NOMO-1 (cell line): ENCODE measurements around the gene SPNS1.
"Not testable (repeated sequence)": the region's sequence is repeated elsewhere in the genome, so short reads cannot be mapped to it uniquely, and the experiment has no call there.

Experiments used
- DNase-seq, 2 experiments: peaks; one replicate each; lab custom pipeline; 2025; ENCODE audit not compliant: unreplicated experiment in 2 of 2; lab: John Stamatoyannopoulos, UW

SPNS1 gene

GRCh38 chr16:28974437-28975157 lies at the start of gene SPNS1:
TSS of gene SPNS1 (plus strand) at chr16:28974778. CDS start at chr16:28975152, 374 bp downstream.
- peak; percentile 90 to 94 for DNase-seq

- DNase-seq, result peak; percentile 82 to 85
Measured at GRCh38 chr16:28925386-28926228, 49.0 kb upstream of the SPNS1 start.

- DNase-seq, result not testable (repeated sequence)
Measured at GRCh38 chr16:28926284-28926683, 48.3 kb upstream of the SPNS1 start.

GRCh38 chr16:28927815-28928214 lies 46.8 kb upstream of the SPNS1 start:
- no peak for DNase-seq

- DNase-seq, result no peak
Measured at GRCh38 chr16:28930203-28930602, 44.4 kb upstream of the SPNS1 start.

- peak; percentile 8 to 14 for DNase-seq
Measured at GRCh38 chr16:28930652-28931051, 43.9 kb upstream of the SPNS1 start.

GRCh38 chr16:28931801-28932225 lies 42.8 kb upstream of the SPNS1 start, which contains the start of gene CD19:
TSS of gene CD19 (plus strand) at chr16:28931971. CDS start at chr16:28932001, 30 bp downstream.
- no peak for DNase-seq

GRCh38 chr16:28932339-28933141 lies 42.0 kb upstream of the SPNS1 start:
- no peak for DNase-seq

GRCh38 chr16:28933171-28933570 lies 41.4 kb upstream of the SPNS1 start:
- no peak for DNase-seq

- peak in 1 of 2 experiments; percentile 4 for DNase-seq
Measured at GRCh38 chr16:28935346-28935745, 39.2 kb upstream of the SPNS1 start.

GRCh38 chr16:28935924-28936783 lies 38.4 kb upstream of the SPNS1 start:
- DNase-seq, result peak; percentile 94 to 96

GRCh38 chr16:28936784-28937155 lies 37.8 kb upstream of the SPNS1 start:
- DNase-seq, result no peak

GRCh38 chr16:28937222-28937876 lies 37.2 kb upstream of the SPNS1 start:
- no peak for DNase-seq

- DNase-seq, result no peak
Measured at GRCh38 chr16:28938721-28939120, 35.9 kb upstream of the SPNS1 start.

- not testable (repeated sequence) for DNase-seq
Measured at GRCh38 chr16:28939825-28940224, 34.8 kb upstream of the SPNS1 start.

- no peak for DNase-seq
Measured at GRCh38 chr16:28943281-28943680, 31.3 kb upstream of the SPNS1 start.

GRCh38 chr16:28946681-28947080 lies 27.9 kb upstream of the SPNS1 start:
- no peak for DNase-seq

GRCh38 chr16:28950648-28951409 lies 23.7 kb upstream of the SPNS1 start, which contains the start of gene NFATC2IP:
TSS of gene NFATC2IP (plus strand) at chr16:28950937. CDS start at chr16:28951012, 75 bp downstream.
- peak; percentile 99 for DNase-seq
